ENCODE data around the gene TNS3. TPM values are rescaled to one million over a fixed set of nuclear protein-coding genes. Genes with fewer than 3 reads are reported as not detected.

TNS3 gene
- total and polyA plus RNA-seq, 2 experiments from 2014 or later = 2.7 to 5.7 TPM

DNA sequence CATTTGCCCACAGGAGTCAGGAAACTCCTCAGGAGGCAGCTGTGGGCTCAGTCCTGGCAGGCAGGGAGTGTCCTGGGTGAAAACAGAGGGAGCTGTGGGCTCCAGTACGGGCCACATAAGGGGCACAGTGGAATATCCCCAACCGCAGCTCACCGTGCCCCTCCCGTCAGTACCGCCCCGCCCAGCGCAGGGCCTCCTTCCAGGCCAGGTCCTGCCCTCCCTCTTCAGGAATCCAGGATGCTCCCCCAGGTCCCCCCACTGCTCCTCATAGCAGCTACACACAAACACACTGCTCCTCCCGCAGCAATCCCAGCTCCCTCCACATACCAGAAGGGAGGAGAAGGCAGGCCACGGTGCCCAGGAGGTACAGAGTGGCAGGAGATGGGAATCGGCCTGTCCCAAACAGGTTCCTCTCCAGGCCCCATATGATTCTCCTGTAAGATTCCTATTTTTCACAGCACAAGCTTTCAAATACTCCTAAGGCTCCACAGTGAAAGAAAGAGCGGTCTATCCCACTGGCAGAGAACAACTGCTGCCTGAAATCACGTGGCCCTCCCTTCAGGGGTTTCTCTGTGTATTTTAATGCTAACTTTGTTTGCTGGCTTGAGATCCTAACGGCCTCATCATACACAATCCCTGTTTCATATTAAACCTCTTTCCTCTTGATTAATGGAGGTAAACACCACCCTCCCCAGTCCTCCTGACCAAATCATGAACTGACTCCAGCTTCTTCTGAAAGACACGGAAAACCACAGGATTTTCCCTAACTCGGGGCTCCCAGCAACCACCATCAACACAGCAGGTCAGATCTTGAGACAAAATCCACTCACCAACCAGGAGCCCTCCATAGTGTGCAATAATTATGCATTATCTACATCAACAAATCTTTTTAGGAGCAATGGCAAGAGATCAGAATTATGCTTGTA lies 178.7 kb downstream of the TNS3 start:
- Histone ChIP-seq H3K27ac (no peak overlapping the region), H3K9me3 (ENCODE audit: low read depth) (no peaks in the 10 kb centered on the region), H3K4me1 (ENCODE audit: low read depth) (no peaks in the 10 kb centered on the region), H3K27me3 (no peaks in the 10 kb centered on the region), H3K36me3 (no peaks in the 10 kb centered on the region), H3K4me3 (no peak overlapping the region)
- TF ChIP-seq, protein P1, sequence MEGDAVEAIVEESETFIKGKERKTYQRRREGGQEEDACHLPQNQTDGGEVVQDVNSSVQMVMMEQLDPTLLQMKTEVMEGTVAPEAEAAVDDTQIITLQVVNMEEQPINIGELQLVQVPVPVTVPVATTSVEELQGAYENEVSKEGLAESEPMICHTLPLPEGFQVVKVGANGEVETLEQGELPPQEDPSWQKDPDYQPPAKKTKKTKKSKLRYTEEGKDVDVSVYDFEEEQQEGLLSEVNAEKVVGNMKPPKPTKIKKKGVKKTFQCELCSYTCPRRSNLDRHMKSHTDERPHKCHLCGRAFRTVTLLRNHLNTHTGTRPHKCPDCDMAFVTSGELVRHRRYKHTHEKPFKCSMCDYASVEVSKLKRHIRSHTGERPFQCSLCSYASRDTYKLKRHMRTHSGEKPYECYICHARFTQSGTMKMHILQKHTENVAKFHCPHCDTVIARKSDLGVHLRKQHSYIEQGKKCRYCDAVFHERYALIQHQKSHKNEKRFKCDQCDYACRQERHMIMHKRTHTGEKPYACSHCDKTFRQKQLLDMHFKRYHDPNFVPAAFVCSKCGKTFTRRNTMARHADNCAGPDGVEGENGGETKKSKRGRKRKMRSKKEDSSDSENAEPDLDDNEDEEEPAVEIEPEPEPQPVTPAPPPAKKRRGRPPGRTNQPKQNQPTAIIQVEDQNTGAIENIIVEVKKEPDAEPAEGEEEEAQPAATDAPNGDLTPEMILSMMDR (IDR thresholded peaks at IDR 0.05; ENCODE audit: low read depth, low read length) = no peak
- no peak for DNase-seq (ENCODE audit: low read depth in 1 of 2, low spot score in 1 of 2)

DNA sequence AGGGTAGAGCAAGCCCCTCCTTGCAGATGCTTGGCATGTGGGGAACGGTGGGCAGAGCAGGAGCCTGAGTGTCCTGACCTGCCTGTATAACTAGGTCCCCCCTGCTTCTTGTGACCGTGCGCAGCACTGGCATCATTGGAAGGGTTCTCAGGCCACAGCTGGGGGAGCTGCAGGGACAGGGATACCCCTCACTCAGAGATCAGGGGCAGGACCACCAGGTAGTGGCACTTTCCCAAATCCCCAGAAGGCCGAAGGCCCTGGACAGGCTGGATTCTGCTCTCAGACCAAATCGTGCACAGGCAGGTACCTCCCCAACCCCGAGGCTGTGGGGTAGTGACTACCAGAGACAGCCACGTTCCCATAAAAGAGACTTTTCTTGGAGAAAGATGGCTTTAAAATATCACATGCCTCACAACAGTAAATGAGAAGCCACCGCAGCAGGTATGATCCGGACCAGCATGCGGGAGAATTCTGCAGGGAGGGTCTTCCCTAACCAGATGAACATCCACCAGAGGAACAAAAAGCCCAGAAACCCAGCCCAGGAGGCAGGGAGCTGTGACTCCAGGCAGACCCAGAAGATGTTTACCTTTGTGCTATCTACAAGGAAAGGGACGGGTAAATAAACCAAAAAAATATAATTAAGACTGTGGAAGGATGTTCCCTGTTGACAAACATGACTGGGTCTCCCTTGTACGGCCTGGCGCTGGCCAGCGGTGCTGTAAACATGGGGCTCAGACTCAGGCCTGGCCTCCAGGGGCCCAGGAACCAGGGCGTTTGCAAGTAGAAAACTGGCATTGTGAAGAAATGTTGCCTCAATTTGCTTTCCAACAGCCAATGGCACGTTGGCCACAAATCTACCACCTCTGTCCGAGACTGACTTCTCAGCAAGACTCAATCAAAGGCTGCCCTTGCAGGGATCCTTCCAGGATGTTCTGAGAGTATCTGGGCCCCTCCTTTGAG lies 180.0 kb downstream of the TNS3 start:
- H3K4me3 ChIP-seq = no peak overlapping the region
- H3K36me3 ChIP-seq = no peaks in the 10 kb centered on the region
- no peaks in the 10 kb centered on the region for H3K27me3 ChIP-seq
- H3K9me3 ChIP-seq (ENCODE audit: low read depth) = no peaks in the 10 kb centered on the region
- TF ChIP-seq, protein P1 (IDR thresholded peaks at IDR 0.05; ENCODE audit: low read depth, low read length) = no peak
- H3K4me1 ChIP-seq (ENCODE audit: low read depth) = no peaks in the 10 kb centered on the region
- no peak for DNase-seq (ENCODE audit: low read depth in 1 of 2, low spot score in 1 of 2)
- H3K27ac ChIP-seq = no peak overlapping the region

DNA sequence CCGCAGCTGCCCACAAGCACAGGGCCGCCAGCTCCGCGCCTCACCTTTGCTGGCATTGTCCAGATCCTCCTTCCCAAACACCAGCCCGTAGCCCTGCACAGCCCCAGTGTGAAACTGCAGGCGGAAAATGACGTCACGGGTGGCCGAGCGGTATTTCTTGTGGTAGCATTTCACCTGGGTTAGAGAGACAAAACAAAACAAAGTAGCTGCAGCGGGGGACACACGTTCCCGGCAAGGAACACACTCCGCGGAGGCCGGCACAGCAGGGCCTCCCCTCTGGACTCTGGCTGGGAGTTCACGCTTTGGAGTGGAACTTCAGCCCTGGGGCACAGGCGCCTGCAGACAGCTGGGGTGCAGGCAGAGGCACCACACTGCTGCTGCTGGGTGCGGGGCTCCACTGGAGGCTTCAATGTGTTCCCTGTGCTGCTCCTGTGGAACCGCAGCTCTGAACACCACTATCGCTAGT lies 181.1 kb downstream of the TNS3 start:
- Histone ChIP-seq H3K27me3 (no peaks in the 10 kb centered on the region), H3K4me3 (no peak overlapping the region), H3K4me1 (ENCODE audit: low read depth) (no peaks in the 10 kb centered on the region), H3K27ac (no peak overlapping the region), H3K9me3 (ENCODE audit: low read depth) (no peaks in the 10 kb centered on the region), H3K36me3 (no peaks in the 10 kb centered on the region)
- TF ChIP-seq, protein P1 (IDR thresholded peaks at IDR 0.05; ENCODE audit: low read depth, low read length) = no peak
- no peak for DNase-seq (ENCODE audit: low read depth in 1 of 2, low spot score in 1 of 2)

DNA sequence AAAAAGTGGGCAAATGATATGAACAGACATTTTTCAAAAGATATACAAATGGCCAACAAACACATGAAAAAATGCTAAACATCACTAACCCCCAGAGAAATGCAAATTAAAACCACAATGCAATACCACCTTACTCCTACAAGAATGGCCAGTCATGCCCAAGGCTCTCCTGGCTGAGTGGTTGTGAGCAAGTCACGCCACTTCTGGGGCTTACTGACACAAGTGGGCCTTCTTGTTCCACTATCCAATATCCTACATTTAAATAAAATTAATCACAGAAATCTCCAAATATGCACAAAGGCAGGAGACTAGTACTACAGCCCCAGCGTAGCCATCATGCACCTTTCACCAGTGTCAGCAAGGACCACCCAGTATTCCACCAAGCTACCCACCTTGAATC lies 181.9 kb downstream of the TNS3 start:
- H3K27ac ChIP-seq = no peak overlapping the region
- H3K4me3 ChIP-seq = no peak overlapping the region
- H3K36me3 ChIP-seq = no peaks in the 10 kb centered on the region
- no peaks in the 10 kb centered on the region for H3K27me3 ChIP-seq
- TF ChIP-seq, protein P1 (IDR thresholded peaks at IDR 0.05; ENCODE audit: low read depth, low read length) = no peak
- H3K9me3 ChIP-seq (ENCODE audit: low read depth) = no peaks in the 10 kb centered on the region
- H3K4me1 ChIP-seq (ENCODE audit: low read depth) = no peaks in the 10 kb centered on the region
- DNase-seq (ENCODE audit: low read depth in 1 of 2, low spot score in 1 of 2) = no peak

DNA sequence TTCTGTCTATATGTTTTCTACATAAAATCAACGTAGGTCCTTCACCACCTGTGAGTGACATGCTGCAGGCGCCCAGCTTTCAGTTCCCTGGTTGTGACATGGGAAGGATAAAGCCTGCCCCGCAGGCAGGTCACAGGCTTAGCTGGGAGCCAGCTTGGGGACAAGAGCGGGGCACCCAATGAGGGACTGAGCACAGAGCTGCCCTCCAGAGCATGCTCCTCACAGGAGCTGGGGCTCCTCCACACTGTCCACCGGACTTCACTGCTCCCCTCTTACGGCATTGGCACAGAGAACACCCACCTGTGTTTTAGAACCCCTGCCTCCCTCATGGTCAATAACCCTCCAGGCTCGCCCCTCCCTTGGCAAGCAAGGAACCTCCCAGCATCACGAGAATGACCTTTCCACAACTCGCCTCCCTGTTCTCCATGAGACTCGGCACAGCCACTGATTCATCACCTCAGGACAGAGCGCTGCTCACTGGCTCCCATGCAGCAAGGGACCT lies 187.1 kb downstream of the TNS3 start:
- TF ChIP-seq, protein P1 (IDR thresholded peaks at IDR 0.05; ENCODE audit: low read depth, low read length) = no peak
- no peaks in the 10 kb centered on the region for H3K27me3 ChIP-seq
- H3K27ac ChIP-seq = no peak overlapping the region
- H3K36me3 ChIP-seq = no peaks in the 10 kb centered on the region
- no peaks in the 10 kb centered on the region for H3K4me1 ChIP-seq (ENCODE audit: low read depth)
- no peak overlapping the region for H3K4me3 ChIP-seq
- no peaks in the 10 kb centered on the region for H3K9me3 ChIP-seq (ENCODE audit: low read depth)
- no peak for DNase-seq (ENCODE audit: low read depth in 1 of 2, low spot score in 1 of 2)

All from cardiac muscle cell (in vitro differentiated cells and primary cell).